Activated CD4-positive, alpha-beta memory T cell treated with anti-CD3 and anti-CD28 coated beads for 36 hours (primary cell): ENCODE results near the gene KCNG1. TPM values are rescaled to one million over a fixed set of nuclear protein-coding genes. Genes with fewer than 3 reads are reported as not detected.
A peak's percentile ranks its signal among the peaks of the same experiment; 100 is the strongest.

ENCODE experiments used
- CTCF ChIA-PET: fragments of 350-600 bp; sonication (Branson Sonifier 250); formaldehyde crosslinking; loops from one replicate; lab custom pipeline; 2021; ENCODE audit warnings: antibody characterized with exemption, inconsistent platforms; lab: Charles Lee
- POLR2A ChIA-PET: fragments of 350-600 bp; sonication (Branson Sonifier 250); formaldehyde crosslinking; loops from one replicate; lab custom pipeline; 2021; ENCODE audit warnings: antibody characterized with exemption; lab: Charles Lee
- DNase-seq: peaks from one replicate; pipeline ENCODE4 v3.0.0-alpha.2; 2020
- H3K27ac Mint-ChIP-seq: one replicate; pipeline ENCODE4 v1.8.0; 2021; ENCODE audit warnings: mixed read lengths
- H3K27me3 Mint-ChIP-seq: one replicate; pipeline ENCODE4 v1.8.0; 2021; ENCODE audit warnings: mixed read lengths
- H3K36me3 Mint-ChIP-seq: one replicate; pipeline ENCODE4 v1.8.0; 2021; ENCODE audit warnings: mixed read lengths
- H3K4me1 Mint-ChIP-seq: one replicate; pipeline ENCODE4 v1.8.0; 2021; ENCODE audit warnings: low read depth, mixed read lengths
- H3K4me3 Mint-ChIP-seq: one replicate; pipeline ENCODE4 v1.8.0; 2021; ENCODE audit warnings: mild to moderate bottlenecking, mixed read lengths
- H3K9me3 Mint-ChIP-seq: one replicate; pipeline ENCODE4 v1.8.0; 2021; ENCODE audit warnings: mixed read lengths
- intact Hi-C: fragments of 100-400 bp; cut with micrococcal nuclease; formaldehyde crosslinking; loops from one replicate; pipeline ENCODE4 v1.15.1; 2023
- total RNA-seq, 2 experiments: library from RNA; stranded (reverse); gene quantifications; one replicate each; pipeline ENCODE4 v1.2.3, GENCODE V29; 2021

KCNG1 gene, protein sequence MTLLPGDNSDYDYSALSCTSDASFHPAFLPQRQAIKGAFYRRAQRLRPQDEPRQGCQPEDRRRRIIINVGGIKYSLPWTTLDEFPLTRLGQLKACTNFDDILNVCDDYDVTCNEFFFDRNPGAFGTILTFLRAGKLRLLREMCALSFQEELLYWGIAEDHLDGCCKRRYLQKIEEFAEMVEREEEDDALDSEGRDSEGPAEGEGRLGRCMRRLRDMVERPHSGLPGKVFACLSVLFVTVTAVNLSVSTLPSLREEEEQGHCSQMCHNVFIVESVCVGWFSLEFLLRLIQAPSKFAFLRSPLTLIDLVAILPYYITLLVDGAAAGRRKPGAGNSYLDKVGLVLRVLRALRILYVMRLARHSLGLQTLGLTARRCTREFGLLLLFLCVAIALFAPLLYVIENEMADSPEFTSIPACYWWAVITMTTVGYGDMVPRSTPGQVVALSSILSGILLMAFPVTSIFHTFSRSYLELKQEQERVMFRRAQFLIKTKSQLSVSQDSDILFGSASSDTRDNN
- total RNA-seq = 1 to 10 TPM; 1.6 to 2.1 TPM

DNA sequence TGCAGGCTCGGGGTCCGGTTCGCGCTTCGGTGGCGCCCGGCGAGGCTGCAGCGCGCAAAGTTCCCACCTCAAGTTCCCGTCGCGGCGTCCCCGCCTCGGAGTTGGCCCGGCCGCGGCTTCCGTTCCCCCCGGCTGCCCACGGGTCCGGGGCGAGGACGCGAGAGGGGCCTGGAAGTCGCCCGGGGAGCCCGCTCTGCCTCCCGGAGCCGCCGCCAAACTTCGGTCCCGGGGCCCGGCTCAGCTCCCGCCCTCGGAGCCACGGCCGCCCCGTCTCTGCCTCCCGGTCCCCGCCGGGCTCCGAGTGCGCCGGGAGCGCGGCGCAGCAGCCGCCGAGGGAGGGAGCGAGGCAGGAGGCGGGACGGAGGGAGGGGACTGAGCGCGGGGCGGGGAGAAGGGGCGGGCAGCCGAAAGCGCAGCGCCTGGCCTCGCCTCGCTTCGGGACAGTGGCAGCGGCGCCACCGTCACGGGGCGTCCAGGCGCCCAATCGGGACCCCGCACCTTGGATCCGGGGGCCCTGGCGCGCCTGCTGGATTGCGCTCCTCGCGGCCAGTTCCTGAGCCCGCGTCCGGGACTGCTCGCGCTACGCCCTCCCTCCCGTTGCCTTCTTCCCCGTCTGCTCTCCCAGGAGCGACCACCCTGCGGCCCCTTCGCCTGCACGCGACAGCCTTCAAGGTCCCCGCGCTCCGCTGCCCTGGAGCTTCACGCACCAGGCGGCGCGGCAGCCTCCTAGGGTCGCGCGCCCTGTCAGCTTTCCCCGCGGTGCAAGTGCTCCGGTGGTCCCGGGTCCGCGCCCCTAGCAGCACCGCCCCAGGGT lies at the start of gene KCNG1:
Gene KCNG1, minus strand, starts transcription at position 305 of the 814 bp plus-strand sequence. CDS start 12,769 bp downstream, outside the sequence.
- no peaks in the 10 kb centered on the region for H3K9me3 Mint-ChIP-seq
- H3K4me3 Mint-ChIP-seq = peak within 1 kb of the TSS; percentile 45
- peaks cover 58% of the 10 kb centered on the region for H3K27me3 Mint-ChIP-seq
- ChIA-PET CTCF (interaction anchor here (1.0 kb wide), 1 partner anchor 30 kb away, joined by 3 read pairs; no protein-coding TSS in a partner anchor), POLR2A (no interaction called here)
- peaks cover 4% of the 10 kb centered on the region for H3K4me1 Mint-ChIP-seq
- no peaks in the 10 kb centered on the region for H3K36me3 Mint-ChIP-seq
- intact Hi-C loops = loop anchor here (5.0 kb wide), 1 partner anchor 104 kb away; no protein-coding TSS in a partner anchor
- peak; percentile 77 for DNase-seq
- no peak within 1 kb of the TSS for H3K27ac Mint-ChIP-seq

DNA sequence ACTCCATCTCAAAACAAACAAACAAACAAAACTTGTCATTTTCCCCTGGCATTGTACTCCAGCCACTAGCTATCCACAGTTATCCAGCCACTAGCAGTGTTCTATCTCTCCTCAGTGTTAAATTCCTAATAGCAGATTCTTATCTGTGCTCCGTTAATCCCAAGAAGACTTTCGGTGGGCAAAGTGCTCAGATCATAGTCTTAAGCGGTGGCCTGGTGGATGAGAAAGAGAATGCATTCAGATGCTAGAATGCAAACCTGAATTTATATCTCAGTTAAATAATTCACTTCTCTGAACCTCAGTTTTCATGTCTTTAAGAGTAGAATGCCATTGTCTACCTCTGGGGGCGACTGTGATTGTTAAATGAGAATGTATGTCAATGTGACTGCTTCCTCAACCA lies 47.7 kb upstream of the KCNG1 start:
- peaks cover 3% of the 10 kb centered on the region for H3K36me3 Mint-ChIP-seq
- ChIA-PET CTCF (no interaction called here), POLR2A (no interaction called here)
- H3K27me3 Mint-ChIP-seq = peaks cover 42% of the 10 kb centered on the region
- DNase-seq = no peak
- no peak overlapping the region for H3K4me3 Mint-ChIP-seq
- no peak overlapping the region for H3K27ac Mint-ChIP-seq
- H3K4me1 Mint-ChIP-seq = peaks cover 8% of the 10 kb centered on the region
- intact Hi-C loops = no loop called here
- peaks cover 4% of the 10 kb centered on the region for H3K9me3 Mint-ChIP-seq

DNA sequence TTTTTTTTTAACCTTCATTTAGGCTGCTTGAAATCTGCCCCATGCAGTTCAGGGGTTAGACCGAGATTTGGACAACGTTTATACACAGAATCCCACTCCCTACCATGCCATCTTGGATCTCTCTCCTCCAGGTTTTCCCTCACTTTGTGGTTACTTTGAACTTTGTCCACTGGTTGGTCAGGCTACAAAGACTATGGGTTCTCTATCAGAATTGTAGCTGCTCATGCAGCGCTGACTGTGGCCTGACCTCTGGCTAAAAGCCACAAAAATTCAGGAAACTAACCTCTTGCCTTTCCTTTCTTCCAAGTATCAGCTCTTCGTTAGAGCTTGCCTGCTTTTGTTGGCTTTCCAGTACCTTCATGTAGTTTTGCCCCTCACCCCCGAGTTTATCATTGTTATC lies 44.9 kb upstream of the KCNG1 start:
- peaks cover 14% of the 10 kb centered on the region for H3K9me3 Mint-ChIP-seq
- H3K4me3 Mint-ChIP-seq = no peak overlapping the region
- DNase-seq = no peak
- peaks cover 36% of the 10 kb centered on the region for H3K27me3 Mint-ChIP-seq
- no peak overlapping the region for H3K27ac Mint-ChIP-seq
- ChIA-PET CTCF (interaction anchor here (1.1 to 2.0 kb wide), 2 partner anchors 80 to 154 kb away, joined by 5 to 6 read pairs; no protein-coding TSS in a partner anchor), POLR2A (no interaction called here)
- H3K36me3 Mint-ChIP-seq = peaks cover 1% of the 10 kb centered on the region
- peaks cover 25% of the 10 kb centered on the region for H3K4me1 Mint-ChIP-seq
- intact Hi-C loops = loop anchor here (10.0 kb wide), 1 partner anchor 567 kb away; no protein-coding TSS in a partner anchor

DNA sequence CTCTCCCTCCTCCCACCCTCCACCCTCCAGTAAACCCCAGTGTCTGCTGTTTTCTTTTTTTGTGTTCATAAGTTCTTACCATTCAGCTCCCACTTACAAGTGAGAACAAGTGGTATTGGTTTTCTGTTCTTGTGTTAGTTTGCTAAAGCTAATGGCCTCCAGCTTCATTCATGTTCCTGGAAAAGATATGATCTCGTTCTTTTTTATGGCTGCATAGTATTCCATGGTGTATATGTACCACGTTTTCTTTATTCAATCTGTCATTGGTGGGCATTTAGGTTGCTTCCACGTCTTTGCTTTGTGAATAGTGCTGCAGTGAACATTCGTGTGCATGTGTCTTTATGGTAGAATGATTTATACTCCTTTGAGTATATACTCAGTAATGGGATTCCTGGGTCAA lies 42.7 kb upstream of the KCNG1 start:
- CTCF ChIA-PET = no interaction called here
- intact Hi-C loops = loop anchor here (10.0 kb wide), 1 partner anchor 569 kb away; no protein-coding TSS in a partner anchor
- H3K9me3 Mint-ChIP-seq = peaks cover 18% of the 10 kb centered on the region

DNA sequence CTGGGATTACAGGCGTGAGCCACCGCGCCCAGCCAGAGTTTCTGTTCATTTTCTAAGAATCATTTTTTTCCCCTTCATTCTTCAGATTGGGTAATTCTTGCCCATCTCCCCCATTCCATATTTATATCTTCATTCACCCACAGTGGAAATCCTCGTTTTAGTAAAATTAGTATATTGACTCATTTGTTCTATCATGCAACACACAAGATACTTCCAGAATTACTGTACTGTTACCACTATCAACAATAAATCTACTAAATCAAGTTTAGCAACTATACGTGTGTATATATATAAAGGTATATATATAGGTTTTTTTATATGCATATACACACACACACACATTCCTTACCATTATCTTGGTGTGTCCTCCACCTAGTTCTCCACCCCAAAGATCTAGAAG lies 41.2 kb upstream of the KCNG1 start:
- DNase-seq = peak; percentile 14
- Mint-ChIP-seq H3K27me3 (peaks cover 30% of the 10 kb centered on the region), H3K9me3 (peaks cover 18% of the 10 kb centered on the region), H3K4me1 (peaks cover 56% of the 10 kb centered on the region), H3K4me3 (no peak overlapping the region), H3K27ac (peak overlapping the region; percentile 12), H3K36me3 (peaks cover 1% of the 10 kb centered on the region)
- CTCF ChIA-PET = no interaction called here
- intact Hi-C loops = loop anchor here (1.0 to 10.0 kb wide), 5 partner anchors 59 to 571 kb away; no protein-coding TSS in a partner anchor
- POLR2A ChIA-PET = interaction anchor here (0.6 kb wide), 1 partner anchor 104 kb away, joined by 3 read pairs; no protein-coding TSS in a partner anchor

More for the DNA sequence above, 42.7 kb upstream of the KCNG1 start:
- peaks cover 1% of the 10 kb centered on the region for H3K36me3 Mint-ChIP-seq
- H3K4me1 Mint-ChIP-seq = peaks cover 45% of the 10 kb centered on the region
- H3K27me3 Mint-ChIP-seq = peaks cover 27% of the 10 kb centered on the region
- POLR2A ChIA-PET = no interaction called here
- no peak overlapping the region for H3K27ac Mint-ChIP-seq
- H3K4me3 Mint-ChIP-seq = no peak overlapping the region
- DNase-seq = no peak

DNA sequence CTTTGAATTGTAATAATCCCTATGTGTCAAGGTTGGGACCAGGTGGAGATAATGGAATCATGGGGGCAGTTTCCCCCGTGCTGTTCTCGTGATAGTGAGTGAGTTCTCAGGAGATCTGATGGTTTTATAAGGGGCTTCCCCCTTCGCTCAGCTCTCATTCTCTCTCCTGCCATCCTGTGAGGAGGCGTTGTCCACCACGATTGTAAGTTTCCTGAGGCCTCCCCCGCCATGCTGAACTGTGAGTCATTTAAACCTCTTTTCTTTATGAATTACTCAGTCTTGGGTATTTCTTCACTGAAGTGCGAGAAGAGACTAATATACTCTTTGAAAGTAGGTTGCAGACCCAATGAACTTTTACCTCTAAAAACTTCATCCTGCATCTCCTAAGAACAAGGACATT lies 39.2 kb upstream of the KCNG1 start:
- peaks cover 18% of the 10 kb centered on the region for H3K9me3 Mint-ChIP-seq
- peaks cover 29% of the 10 kb centered on the region for H3K27me3 Mint-ChIP-seq
- intact Hi-C loops = loop anchor here (1.0 to 10.0 kb wide), 4 partner anchors 82 to 573 kb away; no protein-coding TSS in a partner anchor
- peaks cover 1% of the 10 kb centered on the region for H3K36me3 Mint-ChIP-seq
- H3K4me3 Mint-ChIP-seq = peak overlapping the region; percentile 2
- POLR2A ChIA-PET = no interaction called here
- H3K4me1 Mint-ChIP-seq = peaks cover 48% of the 10 kb centered on the region
- peak; percentile 84 for DNase-seq
- CTCF ChIA-PET = interaction anchor here (1.1 kb wide), 1 partner anchor 130 kb away, joined by 3 read pairs; no protein-coding TSS in a partner anchor
- peak overlapping the region; percentile 71 for H3K27ac Mint-ChIP-seq

DNA sequence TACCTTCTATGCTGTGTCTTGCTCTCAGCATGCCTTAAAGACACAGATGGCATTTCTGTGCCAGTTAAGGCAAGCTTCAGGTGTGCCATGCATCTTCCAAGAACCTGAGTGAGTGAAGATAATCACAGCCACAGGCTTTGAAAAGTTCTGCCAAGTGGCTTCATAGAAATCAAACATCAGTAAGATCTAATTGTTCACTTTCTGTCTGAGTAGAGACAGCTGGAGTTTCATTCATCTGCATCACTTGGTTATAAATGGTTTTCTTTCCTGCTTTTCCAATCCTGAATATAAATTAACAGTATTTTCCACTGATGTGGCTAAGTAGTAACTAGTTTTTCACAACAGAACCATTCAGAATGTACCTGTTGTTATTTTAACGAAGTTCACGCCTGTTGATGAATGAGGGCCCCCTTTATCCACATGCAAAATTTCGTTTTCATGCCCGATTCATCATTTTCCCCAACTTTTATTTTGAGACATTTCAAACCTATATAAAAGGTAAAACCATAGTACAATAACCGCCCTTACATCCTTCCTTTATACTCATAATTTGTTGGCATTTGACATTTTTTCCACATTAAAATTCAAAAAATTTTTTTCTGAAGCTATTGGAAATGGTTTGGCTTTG lies 38.6 kb upstream of the KCNG1 start:
- peak; percentile 13 for DNase-seq
- ChIA-PET POLR2A (no interaction called here), CTCF (interaction anchor here (1.1 kb wide), 2 partner anchors 66 to 130 kb away, joined by 3 to 4 read pairs; no protein-coding TSS in a partner anchor)
- H3K27me3 Mint-ChIP-seq = peaks cover 30% of the 10 kb centered on the region
- peaks cover 1% of the 10 kb centered on the region for H3K36me3 Mint-ChIP-seq
- peak overlapping the region; percentile 2 for H3K4me3 Mint-ChIP-seq
- peaks cover 18% of the 10 kb centered on the region for H3K9me3 Mint-ChIP-seq
- intact Hi-C loops = loop anchor here (1.0 to 10.0 kb wide), 4 partner anchors 81 to 573 kb away; no protein-coding TSS in a partner anchor
- H3K4me1 Mint-ChIP-seq = peaks cover 48% of the 10 kb centered on the region
- H3K27ac Mint-ChIP-seq = peak overlapping the region; percentile 71

DNA sequence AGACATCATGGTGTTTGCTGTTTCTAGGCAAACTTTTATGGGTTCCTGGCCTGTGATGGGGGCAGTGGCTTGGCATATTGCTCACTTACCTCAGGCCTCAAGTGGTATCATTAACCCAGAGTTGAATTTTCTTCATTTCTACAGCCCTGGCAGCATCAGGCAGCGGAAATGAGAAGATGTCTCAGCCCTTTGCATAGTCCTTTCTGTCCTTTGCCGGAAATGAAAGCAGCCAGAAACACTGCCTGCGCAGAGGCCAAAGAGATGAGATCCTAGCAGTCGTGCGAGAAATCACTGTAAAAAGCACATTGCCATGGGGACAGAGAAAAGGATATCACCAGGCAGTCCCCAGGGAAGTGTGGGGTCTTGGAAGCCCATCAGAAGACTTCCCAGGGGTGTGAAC lies 37.4 kb upstream of the KCNG1 start:
- peak; percentile 10 for DNase-seq
- intact Hi-C loops = loop anchor here (5.0 to 10.0 kb wide), 3 partner anchors 277 to 574 kb away; no protein-coding TSS in a partner anchor
- Mint-ChIP-seq H3K27ac (no peak overlapping the region), H3K9me3 (peaks cover 12% of the 10 kb centered on the region), H3K4me3 (no peak overlapping the region), H3K27me3 (peaks cover 25% of the 10 kb centered on the region), H3K36me3 (no peaks in the 10 kb centered on the region), H3K4me1 (peaks cover 48% of the 10 kb centered on the region)
- CTCF ChIA-PET = interaction anchor here (0.8 to 1.0 kb wide), 3 partner anchors 58 to 265 kb away, joined by 3 read pairs; no protein-coding TSS in a partner anchor
- POLR2A ChIA-PET = no interaction called here

DNA sequence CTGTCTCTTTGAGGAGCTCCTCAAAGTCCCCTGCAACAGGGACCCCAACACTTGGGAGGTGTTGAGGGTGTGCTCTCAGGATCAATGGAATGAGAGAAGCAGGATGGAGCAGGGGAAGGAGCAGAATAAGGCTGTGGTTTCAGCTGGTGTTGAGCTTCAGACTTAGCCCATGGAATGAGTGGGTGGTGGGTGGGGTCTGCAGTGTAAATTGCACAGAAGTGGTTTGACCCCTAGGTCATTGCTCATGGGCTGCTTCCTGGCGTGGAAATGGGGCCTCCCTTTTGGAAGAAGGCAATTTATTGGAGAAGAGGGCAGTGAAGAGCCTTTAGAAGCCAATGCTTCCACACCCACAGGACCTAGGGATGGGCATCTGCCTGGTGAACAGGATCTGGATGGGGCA lies 37.0 kb upstream of the KCNG1 start:
- Mint-ChIP-seq H3K9me3 (peaks cover 12% of the 10 kb centered on the region), H3K4me3 (no peak overlapping the region), H3K27ac (no peak overlapping the region), H3K27me3 (peaks cover 27% of the 10 kb centered on the region), H3K4me1 (peaks cover 48% of the 10 kb centered on the region), H3K36me3 (no peaks in the 10 kb centered on the region)
- POLR2A ChIA-PET = no interaction called here
- CTCF ChIA-PET = interaction anchor here (0.8 to 1.0 kb wide), 3 partner anchors 58 to 266 kb away, joined by 3 read pairs; no protein-coding TSS in a partner anchor
- intact Hi-C loops = loop anchor here (5.0 to 10.0 kb wide), 3 partner anchors 277 to 575 kb away; no protein-coding TSS in a partner anchor
- peak; percentile 17 for DNase-seq

DNA sequence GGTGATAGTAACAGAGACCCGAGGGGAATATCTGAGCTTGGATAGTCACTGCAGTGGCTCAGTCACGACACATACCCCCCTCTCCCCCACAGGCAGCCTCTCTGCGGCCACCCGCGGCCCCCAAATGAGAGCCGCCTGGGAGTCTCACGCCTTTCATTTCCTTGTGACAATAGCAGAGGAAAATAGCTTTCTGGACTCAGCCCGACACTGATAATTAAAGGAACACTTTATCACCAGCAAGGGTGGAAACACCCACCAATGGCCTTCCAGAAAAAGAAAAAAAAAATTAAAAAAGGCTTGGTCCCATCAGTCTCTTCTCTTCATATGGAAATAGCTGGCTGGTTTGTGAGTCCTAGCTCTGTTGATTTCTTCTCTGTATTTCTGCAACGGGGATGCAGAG lies 35.1 kb upstream of the KCNG1 start:
- no peak overlapping the region for H3K4me3 Mint-ChIP-seq
- intact Hi-C loops = no loop called here
- DNase-seq = no peak
- no peaks in the 10 kb centered on the region for H3K36me3 Mint-ChIP-seq
- no peak overlapping the region for H3K27ac Mint-ChIP-seq
- H3K9me3 Mint-ChIP-seq = peaks cover 5% of the 10 kb centered on the region
- H3K4me1 Mint-ChIP-seq = peaks cover 34% of the 10 kb centered on the region
- ChIA-PET POLR2A (no interaction called here), CTCF (interaction anchor here (0.7 kb wide), 1 partner anchor 43 kb away, joined by 3 read pairs; no protein-coding TSS in a partner anchor)
- peaks cover 34% of the 10 kb centered on the region for H3K27me3 Mint-ChIP-seq

DNA sequence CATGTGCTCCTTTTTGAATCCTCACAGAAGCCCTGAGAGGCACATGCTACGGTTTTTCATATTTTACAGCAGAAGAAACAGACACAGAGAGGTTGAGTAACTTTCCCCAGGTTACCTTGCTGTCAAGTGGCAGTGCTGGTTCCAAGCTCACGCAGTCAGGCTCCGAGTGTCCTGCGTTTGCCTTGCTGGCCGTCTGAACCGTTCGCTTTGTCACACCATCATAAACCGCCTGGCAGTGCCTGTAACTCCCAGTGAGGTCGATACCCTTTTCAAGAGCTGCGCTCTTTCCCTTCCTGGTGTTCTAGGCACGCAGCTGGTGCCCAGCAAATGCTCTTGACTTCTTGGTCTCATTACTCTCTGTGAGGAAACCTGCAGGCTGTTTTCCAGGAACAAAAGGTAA lies 31.3 kb upstream of the KCNG1 start:
- ChIA-PET POLR2A (no interaction called here), CTCF (interaction anchor here (1.2 kb wide), 1 partner anchor 62 kb away, joined by 3 read pairs; no protein-coding TSS in a partner anchor)
- no peak for DNase-seq
- H3K4me1 Mint-ChIP-seq = no peaks in the 10 kb centered on the region
- H3K27ac Mint-ChIP-seq = no peak overlapping the region
- H3K27me3 Mint-ChIP-seq = peaks cover 49% of the 10 kb centered on the region
- intact Hi-C loops = no loop called here
- no peaks in the 10 kb centered on the region for H3K9me3 Mint-ChIP-seq
- no peak overlapping the region for H3K4me3 Mint-ChIP-seq
- no peaks in the 10 kb centered on the region for H3K36me3 Mint-ChIP-seq
